ENCODE data around the gene ABCC12.

Gene ABCC12

GRCh38 chr16:48131201-48131935, 24.4 kb downstream of the ABCC12 start:
- DNase-seq: no peak

GRCh38 chr16:48129926-48130325, 25.9 kb downstream of the ABCC12 start:
- no peak for DNase-seq

GRCh38 chr16:48128769-48129168, 27.0 kb downstream of the ABCC12 start:
- DNase-seq: no peak

GRCh38 chr16:48126801-48127644, 28.8 kb downstream of the ABCC12 start:
- DNase-seq: no peak

- DNase-seq: no peak
These were observed 29.9 kb downstream of the ABCC12 start for GRCh38 chr16:48125888-48126287.

- DNase-seq: no peak
These were observed 31.5 kb downstream of the ABCC12 start for GRCh38 chr16:48124266-48124665.

GRCh38 chr16:48123104-48123788, 32.5 kb downstream of the ABCC12 start:
- no peak for DNase-seq

- DNase-seq: no peak
These were observed 34.5 kb downstream of the ABCC12 start for GRCh38 chr16:48121276-48121675.

- no peak for DNase-seq
These were observed 37.0 kb downstream of the ABCC12 start for GRCh38 chr16:48118841-48119240.

GRCh38 chr16:48117217-48118105, 38.3 kb downstream of the ABCC12 start:
- no peak for DNase-seq

GRCh38 chr16:48115299-48115698, 40.5 kb downstream of the ABCC12 start:
- DNase-seq: no peak

- no peak for DNase-seq
These were observed 41.4 kb downstream of the ABCC12 start for GRCh38 chr16:48114410-48114809.

GRCh38 chr16:48113471-48113870, 42.3 kb downstream of the ABCC12 start:
- no peak for DNase-seq

GRCh38 chr16:48113001-48113400, 42.8 kb downstream of the ABCC12 start:
- no peak for DNase-seq

GRCh38 chr16:48112600-48112999, 43.2 kb downstream of the ABCC12 start:
- DNase-seq: no peak

GRCh38 chr16:48110982-48111381, 44.8 kb downstream of the ABCC12 start:
- DNase-seq: no peak

GRCh38 chr16:48110000-48110399, 45.8 kb downstream of the ABCC12 start:
- DNase-seq: no peak

- DNase-seq: no peak
These were observed 46.3 kb downstream of the ABCC12 start for GRCh38 chr16:48109475-48109874.

- no peak for DNase-seq
These were observed 49.3 kb downstream of the ABCC12 start for GRCh38 chr16:48106446-48106845.

Measured in NCI-H1048 (cell line).